Measurements from ENCODE around the gene CDK5R1.
A peak's percentile ranks its signal among the peaks of the same experiment; 100 is the strongest.

Gene CDK5R1

GRCh38 chr17:32493976-32494513, 7.3 kb downstream of the CDK5R1 start:
- in situ Hi-C loops (cut with MboI; ENCODE audit: low pct_unique_long_range_greater_than_20kb, low sequenced_read_pairs, unreplicated experiment), result loop anchor here (25.0 kb wide), 1 partner anchor 118 kb away; no protein-coding TSS in a partner anchor

GRCh38 chr17:32494621-32495358, 8.0 kb downstream of the CDK5R1 start:
- no peak for DNase-seq (ENCODE audit: low spot score)
- in situ Hi-C loops (cut with MboI; ENCODE audit: low pct_unique_long_range_greater_than_20kb, low sequenced_read_pairs, unreplicated experiment), result loop anchor here (25.0 kb wide), 1 partner anchor 118 kb away; no protein-coding TSS in a partner anchor

More at GRCh38 chr17:32493976-32494513, 7.3 kb downstream of the CDK5R1 start:
- no peak for TF ChIP-seq CTCF (IDR thresholded peaks at IDR 0.05; ENCODE audit: extremely low read depth, insufficient read depth, missing control alignments)
- DNase-seq (ENCODE audit: low spot score), result no peak

GRCh38 chr17:32495359-32496231, 8.8 kb downstream of the CDK5R1 start:
- DNase-seq (ENCODE audit: low spot score), result no peak

More at GRCh38 chr17:32494621-32495358, 8.0 kb downstream of the CDK5R1 start:
- TF ChIP-seq CTCF (IDR thresholded peaks at IDR 0.05; ENCODE audit: extremely low read depth, insufficient read depth, missing control alignments), result no peak

GRCh38 chr17:32496395-32497073, 9.7 kb downstream of the CDK5R1 start:
- no peak for DNase-seq (ENCODE audit: low spot score)
- no peak for TF ChIP-seq CTCF (IDR thresholded peaks at IDR 0.05; ENCODE audit: extremely low read depth, insufficient read depth, missing control alignments)
- in situ Hi-C loops (cut with MboI; ENCODE audit: low pct_unique_long_range_greater_than_20kb, low sequenced_read_pairs, unreplicated experiment), result loop anchor here (25.0 kb wide), 1 partner anchor 116 kb away; no protein-coding TSS in a partner anchor

More at GRCh38 chr17:32495359-32496231, 8.8 kb downstream of the CDK5R1 start:
- in situ Hi-C loops (cut with MboI; ENCODE audit: low pct_unique_long_range_greater_than_20kb, low sequenced_read_pairs, unreplicated experiment), result loop anchor here (25.0 kb wide), 1 partner anchor 117 kb away; no protein-coding TSS in a partner anchor
- no peak for TF ChIP-seq CTCF (IDR thresholded peaks at IDR 0.05; ENCODE audit: extremely low read depth, insufficient read depth, missing control alignments)

GRCh38 chr17:32497431-32498205, 10.8 kb downstream of the CDK5R1 start:
- in situ Hi-C loops (cut with MboI; ENCODE audit: low pct_unique_long_range_greater_than_20kb, low sequenced_read_pairs, unreplicated experiment), result loop anchor here (25.0 kb wide), 1 partner anchor 115 kb away; no protein-coding TSS in a partner anchor
- peak; percentile 18 for TF ChIP-seq CTCF (IDR thresholded peaks at IDR 0.05; ENCODE audit: extremely low read depth, insufficient read depth, missing control alignments)
- DNase-seq (ENCODE audit: low spot score), result no peak

Measured in GM13977 (cell line).